GM23338 (cell line): Measurements from ENCODE around the gene C10orf90. TPM values are rescaled to one million over a fixed set of nuclear protein-coding genes. Genes with fewer than 3 reads are reported as not detected.

Source experiments
- ATAC-seq: fragments of 200-7000 bp; cut with Tn5 transposase; 3 replicates; pipeline ENCODE4 v1.9.1; 2020
- DNase-seq: peaks from one replicate; pipeline ENCODE4 v3.0.0-alpha.2; 2015; ENCODE audit warnings: low spot score
- H2AFZ ChIP-seq: fragments of 200-600 bp; sonication (generic); 2 replicates; pipeline ENCODE4 v1.8.0; 2016; ENCODE audit warnings: antibody characterized with exemption, mild to moderate bottlenecking, moderate library complexity
- H3F3A ChIP-seq: fragments of 200-600 bp; sonication (generic); replicated peaks from 2 replicates; pipeline ENCODE4 v1.8.0; 2017; ENCODE audit warnings: antibody characterized with exemption, mixed run types, low read depth
- H3K27ac ChIP-seq: fragments of 200-600 bp; sonication (generic); 2 replicates; pipeline ENCODE4 v1.6.1; 2016; ENCODE audit warnings: low read depth
- H3K27me3 ChIP-seq: fragments of 200-600 bp; sonication (generic); 2 replicates; pipeline ENCODE4 v1.8.0; 2016; ENCODE audit warnings: mild to moderate bottlenecking, mixed run types, moderate library complexity; ENCODE audit not compliant: insufficient read depth
- H3K36me3 ChIP-seq: fragments of 200-600 bp; sonication (generic); 2 replicates; pipeline ENCODE4 v1.8.0; 2016; ENCODE audit warnings: mild to moderate bottlenecking; ENCODE audit not compliant: insufficient read depth
- H3K4me1 ChIP-seq: fragments of 200-600 bp; sonication (generic); 2 replicates; pipeline ENCODE4 v1.8.0; 2016; ENCODE audit warnings: mild to moderate bottlenecking, moderate library complexity; ENCODE audit not compliant: insufficient read depth
- H3K4me2 ChIP-seq: fragments of 200-600 bp; sonication (generic); 2 replicates; pipeline ENCODE4 v1.7.1; 2017; ENCODE audit warnings: mixed run types
- H3K4me3 ChIP-seq: fragments of 200-600 bp; sonication (generic); 2 replicates; pipeline ENCODE4 v1.6.1; 2016; ENCODE audit warnings: mixed run types
- H3K79me2 ChIP-seq: fragments of 200-600 bp; sonication (generic); replicated peaks from 2 replicates; pipeline ENCODE4 v1.8.0; 2017; ENCODE audit warnings: mild to moderate bottlenecking; ENCODE audit not compliant: insufficient read depth
- H3K9me2 ChIP-seq: fragments of 200-600 bp; sonication (generic); 2 replicates; pipeline ENCODE4 v1.8.0; 2017; ENCODE audit not compliant: insufficient read depth
- H4K20me1 ChIP-seq: fragments of 200-600 bp; sonication (generic); replicated peaks from 2 replicates; pipeline ENCODE4 v1.8.0; 2017; ENCODE audit warnings: mild to moderate bottlenecking; ENCODE audit not compliant: insufficient read depth
- H3K27ac Mint-ChIP-seq: 2 replicates; pipeline ENCODE4 v1.8.0; 2020; ENCODE audit warnings: inconsistent platforms, mild to moderate bottlenecking, moderate library complexity, mixed read lengths
- H3K27me3 Mint-ChIP-seq: 3 replicates; pipeline ENCODE4 v1.8.0; 2022; ENCODE audit warnings: low read depth, mild to moderate bottlenecking, moderate library complexity, mixed read lengths, inconsistent platforms; ENCODE audit not compliant: insufficient read depth, poor library complexity
- H3K36me3 Mint-ChIP-seq: 3 replicates; pipeline ENCODE4 v1.8.0; 2021; ENCODE audit warnings: low read depth, mild to moderate bottlenecking, inconsistent platforms, moderate library complexity, mixed read lengths
- H3K4me1 Mint-ChIP-seq: 3 replicates; pipeline ENCODE4 v1.8.0; 2020; ENCODE audit warnings: mild to moderate bottlenecking, inconsistent platforms, mixed read lengths
- H3K4me3 Mint-ChIP-seq: 3 replicates; pipeline ENCODE4 v1.8.0; 2021; ENCODE audit warnings: moderate library complexity, mild to moderate bottlenecking, inconsistent platforms, mixed read lengths
- H3K9me3 Mint-ChIP-seq: 3 replicates; pipeline ENCODE4 v1.8.0; 2020; ENCODE audit warnings: moderate library complexity, mild to moderate bottlenecking, inconsistent platforms, mixed read lengths
- CREB1 ChIP-seq: fragments of 250-450 bp; sonication (Bioruptor Pico); IDR thresholded peaks from 2 replicates; pipeline ENCODE4 v1.5.0; 2020; ENCODE audit warnings: low read depth, mild to moderate bottlenecking, moderate library complexity
- CTCF ChIP-seq, 2 experiments: fragments of 200-600 bp in 1 of 2; sonication (generic) in 1 of 2; conservative IDR thresholded peaks; 2 replicates each; pipeline versions ENCODE4 v1.5.1 to v1.6.1; 2016 to 2017; ENCODE audit warnings: antibody characterized with exemption in 2 of 2, low read depth in 2 of 2, mild to moderate bottlenecking in 2 of 2, moderate library complexity in 1 of 2
- ETS1 ChIP-seq: IDR thresholded peaks from 2 replicates; pipeline ENCODE4 v1.6.1; 2016; ENCODE audit warnings: antibody characterized with exemption
- EZH2 ChIP-seq: fragments of 200-600 bp; sonication (generic); IDR thresholded peaks from one replicate; pipeline ENCODE4 v1.8.0; 2017; ENCODE audit warnings: antibody characterized with exemption, mild to moderate bottlenecking, low read depth; ENCODE audit not compliant: unreplicated experiment
- JUNB ChIP-seq: IDR thresholded peaks from one replicate; pipeline ENCODE4 v1.6.1; 2016; ENCODE audit warnings: antibody characterized with exemption; ENCODE audit not compliant: unreplicated experiment
- NANOG ChIP-seq: IDR thresholded peaks from 2 replicates; pipeline ENCODE4 v1.6.1; 2016; ENCODE audit warnings: antibody characterized with exemption, borderline replicate concordance
- POLR2AphosphoS5 ChIP-seq: IDR thresholded peaks from 2 replicates; pipeline ENCODE4 v1.6.1; 2016; ENCODE audit warnings: antibody characterized with exemption, low read depth
- STAT1 ChIP-seq: IDR thresholded peaks from one replicate; pipeline ENCODE4 v1.6.1; 2016; ENCODE audit warnings: antibody characterized with exemption; ENCODE audit not compliant: unreplicated experiment
- ZNF114 ChIP-seq: fragments of 250-450 bp; sonication (Bioruptor Pico); IDR thresholded peaks from 2 replicates; pipeline ENCODE4 v1.5.0; 2020; ENCODE audit warnings: mild to moderate bottlenecking, moderate library complexity
- ZNF331 ChIP-seq: fragments of 250-450 bp; sonication (Bioruptor Pico); IDR thresholded peaks from 2 replicates; pipeline ENCODE4 v1.5.0; 2020; ENCODE audit warnings: low read depth, mild to moderate bottlenecking, moderate library complexity
- ZNF462 ChIP-seq: fragments of 250-450 bp; sonication (Bioruptor Pico); IDR thresholded peaks from 2 replicates; pipeline ENCODE4 v1.5.0; 2020; ENCODE audit warnings: mild to moderate bottlenecking, moderate library complexity
- polyA plus RNA-seq: library from polyadenylated mRNA; unstranded; fragments of >200 nt; fragmentation: Nextera tagmentation; extraction: Ambion mirVana; gene quantifications from 2 replicates; pipeline ENCODE4 v1.2.1, GENCODE V29; 2016
- total RNA-seq: library from RNA; depleted of rRNA; stranded (reverse); fragments of >200 nt; shearing (Covaris generic); gene quantifications from 2 replicates; pipeline ENCODE4 v1.2.3, GENCODE V29; 2014

The C10orf90 gene
- total and polyA plus RNA-seq, 2 experiments from 2014 or later: 0.76 to 0.97 TPM

- peaks cover 2% of the 10 kb centered on the region for H3K27me3 Mint-ChIP-seq
- H3K27ac Mint-ChIP-seq: no peak overlapping the region
- ATAC-seq: no peak
These were observed 209.1 kb downstream of the C10orf90 start for GRCh38 chr10:126461289-126461940.

GRCh38 chr10:126459878-126460481, 210.5 kb downstream of the C10orf90 start:
- H3K9me3 Mint-ChIP-seq: no peaks in the 10 kb centered on the region; the same call in 2 of the 3 replicates
- no peak overlapping the region for H3K27ac Mint-ChIP-seq
- H3K4me1 Mint-ChIP-seq: no peaks in the 10 kb centered on the region; the same call in 2 of the 3 replicates
- no peak overlapping the region for H3K4me3 ChIP-seq
- H3K4me2 ChIP-seq: no peak overlapping the region
- H3F3A ChIP-seq: no peaks in the 10 kb centered on the region
- peaks cover 2% of the 10 kb centered on the region for H3K27me3 Mint-ChIP-seq
- no peak for DNase-seq
- no peaks in the 10 kb centered on the region for H3K36me3 ChIP-seq
- peaks cover 10% of the 10 kb centered on the region; the same call in 1 of the 2 replicates for H3K9me2 ChIP-seq
- H2AFZ ChIP-seq: no peak overlapping the region
- ATAC-seq: no peak
- H3K4me3 Mint-ChIP-seq: no peak overlapping the region
- H3K27ac ChIP-seq: no peak overlapping the region
- H3K4me1 ChIP-seq: no peaks in the 10 kb centered on the region
- H3K79me2 ChIP-seq: no peaks in the 10 kb centered on the region
- no peaks in the 10 kb centered on the region for H3K36me3 Mint-ChIP-seq
- no peaks in the 10 kb centered on the region for H4K20me1 ChIP-seq
- H3K27me3 ChIP-seq: no peaks in the 10 kb centered on the region
- TF ChIP-seq ZNF462 (CRISPR knock-in tag) (no peak), JUNB (no peak), CTCF (conservative IDR thresholded peaks at IDR 0.05; ENCODE audit: low read depth in 2 of 2) (no peak), ZNF331 (CRISPR knock-in tag) (no peak), POLR2AphosphoS5 (no peak), NANOG (no peak), STAT1 (no peak), ZNF114 (CRISPR knock-in tag) (no peak)

More at GRCh38 chr10:126461289-126461940, 209.1 kb downstream of the C10orf90 start:
- Histone ChIP-seq H3K27ac (no peak overlapping the region), H3K36me3 (no peaks in the 10 kb centered on the region), H3K4me1 (no peaks in the 10 kb centered on the region), H3K79me2 (no peaks in the 10 kb centered on the region), H3K4me3 (no peak overlapping the region), H3K9me2 (peaks cover 10% of the 10 kb centered on the region; the same call in 1 of the 2 replicates), H4K20me1 (no peaks in the 10 kb centered on the region), H3F3A (no peaks in the 10 kb centered on the region), H3K4me2 (no peak overlapping the region), H3K27me3 (no peaks in the 10 kb centered on the region), H2AFZ (no peak overlapping the region)
- H3K9me3 Mint-ChIP-seq: no peaks in the 10 kb centered on the region; the same call in 2 of the 3 replicates
- no peaks in the 10 kb centered on the region; the same call in 2 of the 3 replicates for H3K4me1 Mint-ChIP-seq
- H3K36me3 Mint-ChIP-seq: no peaks in the 10 kb centered on the region
- DNase-seq: no peak
- no peak overlapping the region for H3K4me3 Mint-ChIP-seq
- no peak for TF ChIP-seq ETS1
- no peak for TF ChIP-seq EZH2
- TF ChIP-seq POLR2AphosphoS5: no peak
- no peak for TF ChIP-seq CREB1 (CRISPR knock-in tag)
